HG03196 (cell line): ENCODE measurements around the gene KRTDAP.

Experiments
- ATAC-seq: cut with Tn5 transposase; IDR thresholded peaks from one replicate; pipeline ENCODE4 v1.9.1; 2021; ENCODE audit not compliant: unreplicated experiment

The KRTDAP gene

GRCh38 chr19:35490364-35490763, at the start of gene KRTDAP:
Gene KRTDAP (minus strand): TSS chr19:35490464. CDS start chr19:35490442, 22 bp downstream.
- no peak for ATAC-seq

- ATAC-seq = no peak
Observed at GRCh38 chr19:35539850-35540249, 49.6 kb upstream of the KRTDAP start.

GRCh38 chr19:35539314-35539713, 49.0 kb upstream of the KRTDAP start:
- ATAC-seq = no peak

- no peak for ATAC-seq
Observed at GRCh38 chr19:35534803-35535480, 44.7 kb upstream of the KRTDAP start.

- no peak for ATAC-seq
Observed at GRCh38 chr19:35533822-35534392, 43.6 kb upstream of the KRTDAP start.

- no peak for ATAC-seq
Observed at GRCh38 chr19:35533201-35533821, 43.0 kb upstream of the KRTDAP start, which contains the start of gene GAPDHS. Gene GAPDHS (plus strand): TSS chr19:35533456. CDS start chr19:35533528, 72 bp downstream.

GRCh38 chr19:35531291-35531690, 41.0 kb upstream of the KRTDAP start:
- no peak for ATAC-seq

GRCh38 chr19:35529241-35530218, 39.3 kb upstream of the KRTDAP start:
- ATAC-seq = no peak

GRCh38 chr19:35528218-35529038, 38.2 kb upstream of the KRTDAP start, which contains the start of gene SBSN:
Gene SBSN (minus strand): TSS chr19:35528311. CDS start chr19:35528281, 30 bp downstream.
- ATAC-seq = no peak

- no peak for ATAC-seq
Observed at GRCh38 chr19:35525873-35526272, 35.6 kb upstream of the KRTDAP start.

GRCh38 chr19:35524181-35524837, 34.0 kb upstream of the KRTDAP start:
- no peak for ATAC-seq

GRCh38 chr19:35522745-35523327, 32.6 kb upstream of the KRTDAP start:
- no peak for ATAC-seq

GRCh38 chr19:35521124-35521743, 31.0 kb upstream of the KRTDAP start:
- no peak for ATAC-seq

- no peak for ATAC-seq
Observed at GRCh38 chr19:35519291-35519690, 29.0 kb upstream of the KRTDAP start.

GRCh38 chr19:35518313-35518712, 28.0 kb upstream of the KRTDAP start:
- ATAC-seq = no peak

- no peak for ATAC-seq
Observed at GRCh38 chr19:35517342-35517741, 27.1 kb upstream of the KRTDAP start.

GRCh38 chr19:35516310-35516709, 26.0 kb upstream of the KRTDAP start:
- ATAC-seq = no peak

- no peak for ATAC-seq
Observed at GRCh38 chr19:35514282-35514809, 24.1 kb upstream of the KRTDAP start.
